Esophagus (tissue), 2 donors: ENCODE measurements around the gene RAD51B. TPM values are rescaled to one million over a fixed set of nuclear protein-coding genes. Genes with fewer than 3 reads are reported as not detected.

Experiments used
- H3K27ac ChIP-seq, 2 donors: one replicate each; pipeline ENCODE4 v1.5.1; 2013; ENCODE audit warnings: low read depth in 2 of 2, mild to moderate bottlenecking in 2 of 2, inconsistent platforms in 1 of 2, low read length in 1 of 2, moderate library complexity in 1 of 2
- H3K27me3 ChIP-seq, 2 donors: one replicate each; pipeline ENCODE4 v1.6.1; 2013; ENCODE audit warnings: low read length in 2 of 2, control low read depth in 1 of 2, mild to moderate bottlenecking in 1 of 2; ENCODE audit not compliant: insufficient read depth in 2 of 2, control insufficient read depth in 1 of 2
- H3K36me3 ChIP-seq, 2 donors: one replicate each; pipeline ENCODE4 v1.6.1; 2013; ENCODE audit warnings: low read length in 1 of 2; ENCODE audit not compliant: control insufficient read depth in 2 of 2, insufficient read depth in 2 of 2
- H3K4me1 ChIP-seq, 2 donors: one replicate each; pipeline ENCODE4 v1.6.1; 2013; ENCODE audit warnings: low read length in 1 of 2; ENCODE audit not compliant: control insufficient read depth in 2 of 2, insufficient read depth in 2 of 2
- H3K4me3 ChIP-seq, 2 donors: one replicate each; pipeline ENCODE4 v1.5.1; 2013; ENCODE audit warnings: low read length in 2 of 2, mild to moderate bottlenecking in 2 of 2, low read depth in 1 of 2, moderate library complexity in 1 of 2
- H3K9me3 ChIP-seq, 2 donors: one replicate each; pipeline ENCODE4 v1.6.1; 2013; ENCODE audit warnings: mild to moderate bottlenecking in 2 of 2, low read depth in 1 of 2, low read length in 1 of 2, moderate library complexity in 1 of 2; ENCODE audit not compliant: control insufficient read depth in 2 of 2, insufficient read depth in 1 of 2
- WGBS, 2 donors: extraction: QIAGEN DNeasy Blood & Tissue Kit; methylation state at CpG; one replicate each; pipeline ENCODE4 v1.1.7; 2013; 5-methylcytosine and 5-hydroxymethylcytosine counted together
- polyA plus RNA-seq, 2 donors: library from polyadenylated mRNA; stranded (reverse); fragments of 200-250 nt; gene quantifications; one replicate each; pipeline ENCODE4 v1.2.3, GENCODE V29; 2013
- donor health status: healthy with polysubstance abuse.
- donor health status: Bipolar disorder and iron deficiency.

RAD51B gene
- polyA plus RNA-seq, 2 donors = 3.2 to 4.0 TPM

DNA sequence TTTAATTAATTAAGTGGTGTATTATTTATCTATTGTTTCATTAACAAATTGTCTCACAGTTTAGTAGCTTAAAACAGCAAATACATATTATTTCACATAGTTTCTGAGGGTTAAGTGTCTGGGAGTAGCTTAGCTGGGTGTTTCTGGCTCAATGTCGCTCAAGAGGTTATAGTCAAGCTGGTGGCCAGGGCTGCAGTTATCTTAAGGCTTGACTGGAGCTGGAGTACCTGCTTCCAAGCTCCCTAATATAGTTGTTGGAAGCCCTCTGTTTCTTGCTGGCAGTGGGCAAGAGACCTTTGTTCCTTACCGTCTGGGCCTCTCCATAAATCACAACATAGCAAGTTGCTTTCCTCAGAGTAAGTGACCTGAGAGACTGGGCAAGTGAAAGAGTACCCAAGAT, 66.6 kb downstream of the RAD51B start:
- Histone ChIP-seq H3K27ac (no peak overlapping the region), H3K9me3 (no peaks in the 10 kb centered on the region), H3K4me1 (no peaks in the 10 kb centered on the region), H3K27me3 (no peaks in the 10 kb centered on the region), H3K4me3 (no peak overlapping the region), H3K36me3 (no peaks in the 10 kb centered on the region)
- 91 to 96% methylated on average over 2 of the region's 2 CpGs for WGBS, 2 donors

DNA sequence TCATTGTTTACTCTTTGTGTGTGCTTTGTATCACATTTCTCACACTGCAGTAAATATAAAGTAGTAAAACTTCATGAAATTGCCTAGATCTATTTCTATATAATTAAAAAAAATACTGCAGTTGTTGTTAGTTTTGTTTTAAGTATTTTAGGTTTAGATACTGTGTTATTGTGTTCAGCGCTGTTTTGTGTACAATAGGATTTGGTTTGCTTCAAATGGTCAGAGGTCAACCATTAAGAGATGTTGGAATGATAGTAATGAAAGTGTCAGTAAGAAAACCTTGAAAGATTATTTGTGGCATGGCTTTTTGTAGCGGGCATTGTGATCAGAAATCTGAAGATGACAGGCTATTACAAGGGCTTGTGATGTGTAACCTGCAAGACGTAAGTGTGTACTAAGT, 67.9 kb downstream of the RAD51B start:
- H3K9me3 ChIP-seq = no peaks in the 10 kb centered on the region
- H3K27ac ChIP-seq = no peak overlapping the region
- no peak overlapping the region for H3K4me3 ChIP-seq
- 72 to 84% methylated on average over 3 of the region's 3 CpGs for WGBS, 2 donors
- H3K4me1 ChIP-seq = peaks cover 0 to 2% of the 10 kb centered on the region in 2 donors
- no peaks in the 10 kb centered on the region for H3K36me3 ChIP-seq
- H3K27me3 ChIP-seq = no peaks in the 10 kb centered on the region

DNA sequence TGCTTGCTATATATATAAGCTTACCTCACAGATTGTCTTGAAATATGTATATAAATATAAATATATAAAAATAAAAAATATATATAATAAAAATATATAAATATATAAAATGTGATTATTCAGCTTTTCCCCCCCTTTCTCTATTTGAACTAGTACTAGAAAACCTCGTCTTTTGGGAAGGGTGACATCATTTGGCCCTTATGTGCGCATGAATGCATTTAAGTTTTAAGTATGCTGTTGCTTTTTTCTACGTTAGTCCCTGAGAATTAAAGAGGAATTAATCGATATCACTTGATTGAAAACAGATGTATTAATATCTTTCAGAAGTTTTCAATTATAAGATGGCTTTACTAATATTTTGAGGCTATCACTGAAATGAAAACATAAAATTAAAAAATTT, 69.9 kb downstream of the RAD51B start:
- peaks cover 0 to 3% of the 10 kb centered on the region in 2 donors for H3K4me1 ChIP-seq
- no peaks in the 10 kb centered on the region for H3K27me3 ChIP-seq
- H3K4me3 ChIP-seq = no peak overlapping the region
- no peak overlapping the region for H3K27ac ChIP-seq
- H3K9me3 ChIP-seq = no peaks in the 10 kb centered on the region
- 91% methylated on average over 4 of the region's 4 CpGs for WGBS, 2 donors
- no peaks in the 10 kb centered on the region for H3K36me3 ChIP-seq

DNA sequence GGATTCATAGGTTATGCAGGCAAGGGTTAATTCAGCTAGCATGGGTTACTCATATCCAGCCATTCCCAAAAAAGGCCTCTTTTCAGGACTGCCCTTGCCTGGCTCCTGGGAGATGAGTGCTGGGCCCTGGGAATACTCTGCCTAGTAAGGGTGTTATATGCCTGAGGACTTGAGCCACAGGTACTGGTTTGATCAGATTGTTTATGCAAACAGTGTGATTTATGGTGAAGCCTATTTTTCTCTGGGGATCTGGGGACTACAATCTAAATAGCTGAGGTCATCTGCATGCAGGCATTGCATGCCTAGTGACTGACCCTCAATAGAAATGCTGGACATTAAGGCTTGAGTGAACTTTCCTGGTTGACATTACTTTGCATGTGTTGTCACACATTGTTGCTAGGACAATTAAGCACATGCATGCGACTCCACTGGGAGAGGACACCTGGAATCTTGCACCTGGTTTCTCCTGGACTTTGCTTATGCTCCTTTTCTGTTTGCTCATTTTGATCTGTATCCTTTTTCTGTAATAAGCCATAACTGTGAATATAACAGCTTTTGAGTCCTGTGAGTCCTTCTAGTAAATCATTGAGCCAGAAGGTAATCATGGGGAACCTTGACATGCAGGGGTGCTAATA, 73.0 kb downstream of the RAD51B start:
- Histone ChIP-seq H3K36me3 (no peaks in the 10 kb centered on the region), H3K4me1 (peaks cover 0 to 3% of the 10 kb centered on the region in 2 donors), H3K27me3 (no peaks in the 10 kb centered on the region), H3K4me3 (no peak overlapping the region), H3K9me3 (no peaks in the 10 kb centered on the region), H3K27ac (no peak overlapping the region)
- WGBS, 2 donors = 74 to 97% methylated on average over 1 of the region's 1 CpG

DNA sequence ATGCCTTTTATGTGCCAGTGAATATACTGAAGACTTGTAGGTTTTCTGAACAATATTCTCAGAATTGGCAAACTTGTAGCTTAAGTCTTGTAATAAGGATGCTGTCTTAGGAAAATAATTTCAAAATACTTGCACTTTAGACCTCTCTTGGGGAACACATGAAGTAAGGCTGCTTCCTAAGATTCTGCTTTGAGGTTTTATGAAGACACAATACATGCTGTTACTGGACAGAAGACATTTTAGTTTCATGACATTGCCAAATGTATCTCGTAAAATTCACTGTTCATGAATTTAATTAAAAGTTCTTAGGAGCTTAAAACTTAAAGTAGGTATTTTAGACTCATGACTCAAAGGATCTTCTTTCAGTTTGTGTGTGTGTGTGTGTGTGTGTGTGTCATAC, 80.7 kb downstream of the RAD51B start:
- no peak overlapping the region for H3K27ac ChIP-seq
- WGBS, 2 donors = 85 to 89% methylated on average over 1 of the region's 1 CpG
- H3K27me3 ChIP-seq = no peaks in the 10 kb centered on the region
- no peak overlapping the region for H3K4me3 ChIP-seq
- no peaks in the 10 kb centered on the region for H3K36me3 ChIP-seq
- no peaks in the 10 kb centered on the region for H3K9me3 ChIP-seq
- no peaks in the 10 kb centered on the region for H3K4me1 ChIP-seq

DNA sequence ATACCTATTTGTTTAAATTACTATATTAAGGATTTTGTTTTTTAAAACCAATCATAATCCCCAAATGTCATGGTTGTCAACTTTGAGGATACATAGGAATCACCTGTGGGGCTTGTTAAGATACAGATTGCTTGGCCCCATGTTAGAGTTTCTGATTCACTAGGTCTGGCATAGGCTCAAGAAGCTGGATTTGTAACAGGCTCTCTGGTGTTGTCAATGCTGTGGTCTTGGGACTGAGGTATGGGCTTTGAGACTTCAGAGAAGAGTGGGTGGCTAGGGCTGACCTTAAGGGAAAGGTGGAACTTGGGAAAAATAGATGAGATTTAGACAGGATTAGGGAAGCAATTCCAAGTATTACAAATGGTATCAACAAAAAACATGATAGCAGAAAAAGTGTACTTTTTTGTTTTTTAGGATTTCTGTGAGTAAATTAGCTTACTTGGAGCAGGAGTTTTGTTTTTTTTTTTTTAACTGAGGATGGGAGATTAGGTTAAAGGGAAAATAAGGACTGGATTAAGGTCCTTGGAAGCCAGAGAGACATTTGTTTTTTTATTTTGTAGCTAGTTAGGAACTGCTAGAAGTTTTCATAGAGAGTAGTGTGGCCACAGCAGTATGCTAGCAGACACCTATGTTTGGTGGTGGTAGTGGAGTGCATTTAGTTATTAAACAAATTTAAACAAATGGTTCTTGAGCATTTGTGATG, 88.6 kb downstream of the RAD51B start:
- no peaks in the 10 kb centered on the region for H3K27me3 ChIP-seq
- no peaks in the 10 kb centered on the region for H3K4me1 ChIP-seq
- no peak overlapping the region for H3K4me3 ChIP-seq
- H3K36me3 ChIP-seq = no peaks in the 10 kb centered on the region
- no peak overlapping the region for H3K27ac ChIP-seq
- no peaks in the 10 kb centered on the region for H3K9me3 ChIP-seq

DNA sequence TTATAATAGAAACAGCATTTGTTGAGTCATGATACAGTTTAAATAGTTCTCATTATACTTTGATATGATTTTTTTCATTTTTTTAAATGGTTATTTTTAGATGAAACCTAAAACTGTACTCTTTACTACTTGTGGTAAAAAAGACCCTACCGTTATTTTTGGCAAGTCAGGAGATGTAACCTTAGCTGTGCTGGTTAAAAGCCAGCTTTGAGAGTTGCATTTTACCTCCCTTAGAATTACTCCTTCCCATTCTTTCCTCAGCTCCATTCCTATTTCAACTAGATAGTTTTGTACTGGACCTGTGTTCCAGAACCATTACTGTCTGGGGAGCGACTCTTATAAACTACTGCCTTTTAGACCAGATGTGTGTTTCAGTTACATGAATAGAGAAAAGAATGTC, 92.0 kb downstream of the RAD51B start:
- Histone ChIP-seq H3K4me3 (no peak overlapping the region), H3K36me3 (no peaks in the 10 kb centered on the region), H3K27me3 (no peaks in the 10 kb centered on the region), H3K27ac (no peak overlapping the region), H3K9me3 (no peaks in the 10 kb centered on the region), H3K4me1 (no peaks in the 10 kb centered on the region)
- WGBS, 2 donors = 59 to 68% methylated on average over 2 of the region's 2 CpGs

DNA sequence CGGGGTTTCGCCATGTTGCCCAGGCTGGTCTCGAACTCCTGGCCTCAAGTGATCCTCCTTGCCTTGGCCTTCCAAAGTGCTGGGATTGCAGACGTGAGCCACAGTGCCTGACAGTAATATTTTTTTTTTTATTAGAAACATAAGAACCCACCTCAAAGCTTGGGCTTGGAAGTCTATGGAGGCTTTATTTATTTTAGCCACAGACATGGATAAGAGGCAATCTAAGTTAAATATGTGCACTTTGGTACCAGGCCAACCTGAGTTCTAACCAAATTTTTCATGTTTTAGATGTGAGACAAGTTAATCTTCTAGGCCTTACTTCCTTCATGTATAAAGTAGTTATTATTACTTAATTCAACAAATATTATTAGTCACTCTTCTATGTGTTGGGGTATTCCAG, 96.9 kb downstream of the RAD51B start:
- no peak overlapping the region for H3K4me3 ChIP-seq

DNA sequence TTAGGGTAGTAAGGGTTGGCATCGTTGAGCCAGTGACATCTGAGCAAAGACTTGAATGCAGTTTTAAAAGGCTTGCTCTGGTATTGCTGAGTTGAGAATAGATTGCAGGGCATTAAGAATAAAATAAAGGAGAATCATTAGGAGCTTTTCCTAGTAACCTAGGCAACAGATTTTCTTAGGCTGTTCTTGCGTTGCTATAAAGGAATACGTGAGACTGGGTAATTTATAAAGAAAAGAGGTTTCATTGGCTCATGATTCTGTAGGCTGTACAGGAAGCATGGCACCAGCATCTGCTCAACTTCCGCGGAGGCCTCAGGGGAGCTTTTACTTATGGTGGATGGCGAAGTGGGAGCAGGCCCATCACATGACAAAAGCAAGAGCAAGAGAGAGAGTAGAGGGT, 97.4 kb downstream of the RAD51B start:
- Histone ChIP-seq H3K9me3 (no peaks in the 10 kb centered on the region), H3K36me3 (no peaks in the 10 kb centered on the region), H3K4me3 (no peak overlapping the region), H3K27me3 (no peaks in the 10 kb centered on the region), H3K27ac (no peak overlapping the region), H3K4me1 (no peaks in the 10 kb centered on the region)
- 94 to 95% methylated on average over 6 of the region's 6 CpGs for WGBS, 2 donors

More for the DNA sequence above, 96.9 kb downstream of the RAD51B start:
- no peaks in the 10 kb centered on the region for H3K27me3 ChIP-seq
- no peaks in the 10 kb centered on the region for H3K36me3 ChIP-seq
- H3K27ac ChIP-seq = no peak overlapping the region
- H3K9me3 ChIP-seq = no peaks in the 10 kb centered on the region
- H3K4me1 ChIP-seq = no peaks in the 10 kb centered on the region
- WGBS, 2 donors = 91 to 92% methylated on average over 4 of the region's 4 CpGs

DNA sequence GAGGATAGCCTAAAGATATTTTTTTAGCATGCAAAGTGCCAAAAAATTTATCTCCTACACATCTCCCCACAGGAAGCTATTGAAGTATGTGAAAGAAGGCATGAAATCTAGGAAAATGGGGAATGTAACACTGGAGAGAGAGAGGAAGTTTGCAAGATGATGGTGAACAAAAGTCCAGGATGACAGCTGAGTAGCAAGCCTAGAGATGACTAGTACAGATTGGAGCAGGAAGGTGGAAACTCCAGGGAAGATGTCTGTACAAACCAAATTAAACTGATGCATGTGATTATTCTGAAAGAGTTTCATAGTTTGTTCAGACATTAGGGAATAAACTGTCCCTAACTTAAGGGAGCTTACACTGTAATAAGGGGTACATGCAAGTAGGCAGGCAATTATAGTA, 99.3 kb downstream of the RAD51B start:
- no peaks in the 10 kb centered on the region for H3K4me1 ChIP-seq
- no peak overlapping the region for H3K4me3 ChIP-seq
- H3K9me3 ChIP-seq = no peaks in the 10 kb centered on the region
- no peaks in the 10 kb centered on the region for H3K36me3 ChIP-seq
- H3K27ac ChIP-seq = no peak overlapping the region
- H3K27me3 ChIP-seq = no peaks in the 10 kb centered on the region
